NK-92 treated with Interleukin-12 subunit alpha and Interleukin-12 subunit beta, amount 100 ng/mL, for 24 hours (cell line): Measurements from ENCODE around the gene STEAP2.

ENCODE experiments used
- DNase-seq: peaks from one replicate; lab custom pipeline; 2025; lab: John Stamatoyannopoulos, UW

Gene STEAP2

GRCh38 chr7:90192876-90193750, 18.4 kb upstream of the STEAP2 start:
- no peak for DNase-seq

DNA sequence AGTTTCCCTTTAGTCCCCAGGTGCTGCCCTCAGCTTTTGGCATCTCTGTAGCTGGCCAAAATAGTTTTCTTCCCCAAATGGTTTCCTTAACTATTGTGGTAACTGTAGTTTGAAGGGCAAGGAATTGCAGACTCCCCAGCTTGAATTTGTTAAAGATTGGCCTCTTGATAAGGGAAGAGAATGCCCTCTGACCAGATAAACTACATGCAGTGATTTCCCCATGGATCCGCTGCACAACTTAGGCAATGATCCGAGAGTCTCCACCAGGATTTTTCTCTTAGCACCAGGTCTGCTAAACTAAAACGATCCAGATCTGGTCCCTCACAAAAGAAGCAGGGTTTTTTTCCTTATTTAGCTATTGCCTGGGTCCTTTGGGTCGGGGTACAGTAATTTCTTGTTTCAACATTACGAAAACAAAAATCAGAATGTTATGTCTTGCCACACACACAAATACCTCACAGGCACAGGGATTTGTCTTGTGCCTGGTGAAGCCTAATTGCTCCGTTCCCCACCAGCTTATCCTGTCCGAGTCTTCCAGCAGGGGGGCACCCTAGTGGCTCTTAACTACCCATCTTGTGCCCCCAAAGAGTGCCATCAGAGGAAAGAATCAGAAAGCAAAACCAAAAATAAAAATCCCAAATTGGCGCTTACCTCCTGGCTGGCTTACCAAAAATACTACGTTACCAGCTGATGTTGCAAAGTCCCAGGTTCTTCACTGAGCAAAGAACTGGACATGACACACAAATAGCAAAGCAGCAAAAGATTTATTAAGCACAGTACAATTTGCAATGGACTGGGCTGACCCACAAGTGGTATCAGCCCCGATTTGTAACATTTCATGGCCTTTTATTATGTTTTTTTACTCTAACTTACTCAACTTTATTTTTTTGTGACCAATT, 16.4 kb upstream of the STEAP2 start:
- DNase-seq, result no peak

DNA sequence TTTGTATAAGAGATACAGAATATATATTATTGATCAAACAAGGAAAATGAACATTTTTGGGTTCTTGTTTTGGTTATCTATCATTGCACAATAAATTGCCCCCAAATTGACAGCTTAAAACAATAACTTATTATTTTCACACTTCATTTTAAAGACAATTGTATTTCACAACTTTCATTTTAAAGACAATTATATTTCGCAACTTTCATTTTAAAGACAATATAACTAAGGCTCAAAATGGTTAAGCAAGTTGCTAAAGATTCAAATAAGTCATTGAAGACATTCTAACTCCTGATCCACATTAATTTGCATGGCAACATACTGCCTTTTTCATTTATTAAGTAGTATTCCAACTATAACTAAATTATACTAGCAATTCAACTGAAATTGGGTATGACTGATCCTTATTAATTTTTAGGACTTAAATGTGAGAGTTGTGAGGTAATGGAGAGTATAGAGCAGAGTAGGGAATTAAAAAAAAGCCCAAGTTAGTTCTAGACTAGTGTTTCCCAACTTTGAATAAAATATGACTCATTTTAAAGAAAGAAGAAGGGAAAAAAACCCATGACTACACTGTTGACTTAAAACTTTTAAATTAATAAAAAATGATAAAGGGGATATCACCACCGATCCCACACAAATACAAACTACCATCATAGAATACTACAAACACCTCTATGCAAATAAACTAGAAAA, 9.9 kb upstream of the STEAP2 start:
- no peak for DNase-seq

- no peak for DNase-seq
These were observed 3.6 kb upstream of the STEAP2 start for GRCh38 chr7:90207956-90208355.

GRCh38 chr7:90209776-90210175, 1.8 kb upstream of the STEAP2 start:
- DNase-seq, result no peak

DNA sequence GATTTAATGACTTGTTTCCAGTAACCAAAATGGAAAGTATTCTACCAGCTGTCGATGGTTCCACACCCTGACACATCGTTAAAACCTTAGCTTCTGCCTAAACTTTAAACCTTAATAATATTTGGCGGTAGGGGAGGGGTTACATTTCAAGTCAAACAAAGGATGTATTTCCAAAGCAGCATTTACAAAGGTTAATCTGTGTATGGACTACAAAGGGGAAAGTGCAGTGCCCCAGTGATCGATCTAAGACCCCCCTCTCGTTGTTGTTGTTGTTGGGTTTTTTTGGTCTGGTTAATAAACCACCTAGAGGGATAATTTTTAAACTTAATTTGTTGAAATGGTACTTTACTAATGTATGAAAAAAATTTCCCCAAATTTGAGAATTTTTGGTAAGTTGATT, 1.1 kb upstream of the STEAP2 start:
- DNase-seq, result no peak

GRCh38 chr7:90210981-90211380, 559 bp upstream of the STEAP2 start:
- no peak for DNase-seq

DNA sequence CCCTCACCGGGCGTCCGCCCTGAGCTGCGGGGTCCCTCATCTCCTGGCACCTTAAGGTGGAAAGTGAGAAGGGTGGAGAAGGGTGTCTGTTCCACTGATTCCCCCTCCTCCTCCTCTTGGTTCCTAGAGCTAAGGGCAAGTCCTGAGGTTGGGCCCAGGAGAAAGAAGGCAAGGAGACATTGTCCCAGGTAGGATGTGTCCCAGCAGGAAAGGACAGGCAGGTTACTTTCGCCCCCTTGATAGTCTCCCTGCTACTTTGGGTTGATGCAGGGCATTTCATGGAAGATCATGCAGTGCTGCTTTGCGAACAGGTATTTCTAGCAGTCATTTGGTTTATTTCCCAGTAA, 582 bp downstream of the STEAP2 start:
- DNase-seq, result no peak

DNA sequence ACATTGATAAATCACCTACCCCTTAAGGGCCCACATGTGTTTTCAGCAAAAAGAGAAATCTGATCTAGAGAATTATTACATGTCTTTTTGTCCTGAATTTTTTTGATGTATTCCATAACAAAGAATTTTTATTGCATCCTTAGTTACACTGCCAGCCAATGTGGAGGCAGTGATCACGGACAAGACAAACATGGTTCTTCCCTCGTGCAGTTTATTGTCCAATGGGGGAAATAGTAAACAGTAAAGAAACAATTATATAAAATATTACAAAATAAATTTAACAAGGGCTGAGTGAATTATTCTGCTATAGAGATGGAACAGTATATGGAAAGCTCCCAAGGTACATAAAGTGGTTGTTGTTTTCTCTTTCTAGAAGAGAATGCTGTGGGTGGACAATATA, 2.0 kb downstream of the STEAP2 start:
- DNase-seq, result no peak

DNA sequence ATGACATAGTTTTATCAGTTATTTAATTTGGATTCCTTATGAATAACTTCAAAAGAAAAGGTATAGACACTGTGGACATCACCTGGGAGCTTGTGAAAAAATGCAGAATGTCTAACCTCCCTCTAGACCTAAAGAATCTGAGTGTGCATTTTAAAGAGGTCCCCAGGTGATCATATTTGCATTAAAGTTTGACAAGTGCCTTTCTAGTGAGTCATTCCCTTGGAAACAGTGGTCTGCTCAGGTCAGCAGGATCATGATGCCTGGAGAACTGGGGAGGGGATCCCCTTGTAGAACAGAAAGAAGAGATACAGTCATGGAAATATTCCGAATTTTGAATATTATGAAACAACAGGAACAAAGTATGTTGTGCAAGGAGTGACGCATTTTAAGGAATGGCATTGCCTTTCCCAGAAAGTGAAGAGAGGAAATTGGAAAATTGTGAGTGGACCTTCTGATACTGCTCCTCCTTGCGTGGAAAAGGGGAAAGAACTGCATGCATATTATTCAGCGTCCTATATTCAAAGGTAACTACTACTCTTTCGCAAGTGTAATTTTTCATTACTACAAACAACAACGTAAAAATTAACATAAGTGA, 4.6 kb downstream of the STEAP2 start:
- no peak for DNase-seq

GRCh38 chr7:90216771-90217170, 5.2 kb downstream of the STEAP2 start:
- no peak for DNase-seq

GRCh38 chr7:90222390-90222789, 10.8 kb downstream of the STEAP2 start:
- DNase-seq, result no peak

DNA sequence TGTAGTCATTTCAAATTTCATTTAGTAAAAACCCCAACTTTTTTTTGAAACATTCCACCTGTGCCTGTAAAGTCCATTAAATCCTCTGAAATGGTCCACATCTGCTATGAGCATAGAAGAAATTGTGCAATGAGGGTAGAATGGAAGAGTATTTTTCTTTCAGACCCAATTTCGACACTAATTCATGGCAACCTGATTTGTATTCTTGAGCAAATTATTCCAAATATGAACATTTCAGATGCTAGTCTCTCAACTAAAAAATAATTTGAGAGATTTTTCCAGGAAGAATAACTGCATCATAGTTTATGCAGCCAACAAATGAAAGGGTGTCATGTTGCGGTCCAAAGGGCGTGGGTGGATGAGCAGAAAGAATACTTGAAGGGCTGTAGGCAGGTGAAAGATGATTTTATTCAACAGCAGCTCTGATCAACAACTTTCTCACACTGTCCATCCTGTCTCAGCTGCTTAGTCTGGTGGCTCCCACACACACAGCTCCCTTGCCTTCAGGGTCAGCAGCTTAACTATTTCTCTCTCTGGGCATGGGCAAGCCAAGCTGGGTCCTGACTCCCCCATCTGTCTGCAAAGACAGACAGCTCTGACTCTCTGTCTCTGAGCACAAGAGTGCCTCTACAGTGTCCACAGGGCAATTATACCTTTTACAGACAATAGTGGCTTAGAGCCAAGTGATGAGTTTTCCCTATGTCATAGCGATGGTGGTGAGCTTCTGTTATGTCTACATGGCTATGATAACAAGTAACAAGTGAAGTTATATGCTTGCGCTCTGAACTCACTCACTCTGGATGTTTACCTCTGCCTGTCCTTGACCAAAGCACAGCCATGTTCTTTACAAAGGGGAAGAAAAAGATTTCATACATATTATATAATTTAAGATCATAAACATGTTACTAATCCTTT, 11.5 kb downstream of the STEAP2 start:
- DNase-seq, result no peak

- no peak for DNase-seq
These were observed 12.7 kb downstream of the STEAP2 start for GRCh38 chr7:90224195-90224594.

DNA sequence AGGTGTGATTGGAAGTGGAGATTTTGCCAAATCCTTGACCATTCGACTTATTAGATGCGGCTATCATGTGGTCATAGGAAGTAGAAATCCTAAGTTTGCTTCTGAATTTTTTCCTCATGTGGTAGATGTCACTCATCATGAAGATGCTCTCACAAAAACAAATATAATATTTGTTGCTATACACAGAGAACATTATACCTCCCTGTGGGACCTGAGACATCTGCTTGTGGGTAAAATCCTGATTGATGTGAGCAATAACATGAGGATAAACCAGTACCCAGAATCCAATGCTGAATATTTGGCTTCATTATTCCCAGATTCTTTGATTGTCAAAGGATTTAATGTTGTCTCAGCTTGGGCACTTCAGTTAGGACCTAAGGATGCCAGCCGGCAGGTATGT, 13.6 kb downstream of the STEAP2 start:
- no peak for DNase-seq

GRCh38 chr7:90225601-90226000, 14.1 kb downstream of the STEAP2 start:
- DNase-seq, result no peak

DNA sequence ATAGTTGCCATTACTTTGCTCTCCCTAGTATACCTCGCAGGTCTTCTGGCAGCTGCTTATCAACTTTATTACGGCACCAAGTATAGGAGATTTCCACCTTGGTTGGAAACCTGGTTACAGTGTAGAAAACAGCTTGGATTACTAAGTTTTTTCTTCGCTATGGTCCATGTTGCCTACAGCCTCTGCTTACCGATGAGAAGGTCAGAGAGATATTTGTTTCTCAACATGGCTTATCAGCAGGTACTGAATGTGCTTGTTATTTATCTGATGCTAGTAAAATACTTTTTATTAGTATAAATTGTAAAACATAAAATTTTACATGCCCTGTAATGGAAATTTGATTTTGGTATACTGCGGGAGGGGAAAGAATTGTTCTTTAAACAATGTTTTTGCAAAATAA, 15.7 kb downstream of the STEAP2 start:
- DNase-seq, result no peak

DNA sequence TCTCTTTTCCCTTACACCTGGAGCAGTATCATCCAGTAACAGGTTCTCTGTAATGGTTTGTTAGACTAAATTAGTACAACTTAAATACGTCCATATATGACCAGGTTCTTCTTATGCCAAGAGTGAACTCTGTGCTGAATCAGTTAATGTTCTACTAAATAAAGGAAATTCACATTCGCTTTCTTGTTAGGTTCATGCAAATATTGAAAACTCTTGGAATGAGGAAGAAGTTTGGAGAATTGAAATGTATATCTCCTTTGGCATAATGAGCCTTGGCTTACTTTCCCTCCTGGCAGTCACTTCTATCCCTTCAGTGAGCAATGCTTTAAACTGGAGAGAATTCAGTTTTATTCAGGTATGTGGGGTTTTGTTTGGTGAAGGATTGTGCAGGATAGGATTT, 18.1 kb downstream of the STEAP2 start:
- no peak for DNase-seq

GRCh38 chr7:90230834-90231233, 19.3 kb downstream of the STEAP2 start:
- no peak for DNase-seq

- DNase-seq, result no peak
These were observed 19.8 kb downstream of the STEAP2 start for GRCh38 chr7:90231304-90231703.

DNA sequence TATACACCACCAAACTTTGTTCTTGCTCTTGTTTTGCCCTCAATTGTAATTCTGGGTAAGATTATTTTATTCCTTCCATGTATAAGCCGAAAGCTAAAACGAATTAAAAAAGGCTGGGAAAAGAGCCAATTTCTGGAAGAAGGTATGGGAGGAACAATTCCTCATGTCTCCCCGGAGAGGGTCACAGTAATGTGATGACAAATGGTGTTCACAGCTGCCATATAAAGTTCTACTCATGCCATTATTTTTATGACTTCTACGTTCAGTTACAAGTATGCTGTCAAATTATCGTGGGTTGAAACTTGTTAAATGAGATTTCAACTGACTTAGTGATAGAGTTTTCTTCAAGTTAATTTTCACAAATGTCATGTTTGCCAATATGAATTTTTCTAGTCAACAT, 20.9 kb downstream of the STEAP2 start:
- DNase-seq, result no peak
